Uterus (tissue), 4 donors: ENCODE data around the gene DUOX2. TPM values are rescaled to one million over a fixed set of nuclear protein-coding genes. Genes with fewer than 3 reads are reported as not detected.
"Not testable (repeated sequence)": the region's sequence is repeated elsewhere in the genome, so short reads cannot be mapped to it uniquely, and the experiment has no call there.

Experiments
- DNase-seq, 2 donors: peaks; one replicate each; pipeline ENCODE4 v3.0.0-alpha.2; 2019 to 2020
- H3K27ac ChIP-seq, 2 donors: fragments of 200-600 bp; sonication (generic); 1 replicate in 1 of 2; 2 replicates in 1 of 2; pipeline ENCODE4 v1.5.1; 2016 to 2018
- H3K27me3 ChIP-seq, 2 donors: fragments of 200-600 bp; sonication (generic); one replicate each; pipeline ENCODE4 v1.5.1; 2018 to 2019; ENCODE audit warnings: control low read depth in 1 of 2
- H3K36me3 ChIP-seq, 2 donors: fragments of 200-600 bp; sonication (generic); one replicate each; pipeline ENCODE4 v1.5.1; 2019; ENCODE audit warnings: control low read depth in 1 of 2
- H3K4me1 ChIP-seq, 2 donors: fragments of 200-600 bp; sonication (generic); one replicate each; pipeline ENCODE4 v1.5.1; 2018 to 2019; ENCODE audit warnings: control low read depth in 1 of 2
- H3K4me3 ChIP-seq, 2 donors: fragments of 200-600 bp; sonication (generic); 1 replicate in 1 of 2; 2 replicates in 1 of 2; pipeline ENCODE4 v1.5.1; 2018 to 2019; ENCODE audit warnings: mild to moderate bottlenecking in 1 of 2
- H3K9me3 ChIP-seq, 2 donors: fragments of 200-600 bp; sonication (generic); one replicate each; pipeline ENCODE4 v1.5.1; 2019; ENCODE audit warnings: control low read depth in 1 of 2
- CTCF ChIP-seq, 4 experiments: fragments of 200-600 bp in 2 of 4; fragments of 450-650 bp in 2 of 4; sonication (generic) in 2 of 4; IDR thresholded peaks; one replicate each; pipeline ENCODE4 v1.5.1; 2016 to 2019; ENCODE audit warnings: antibody characterized with exemption in 4 of 4, mild to moderate bottlenecking in 2 of 4, moderate library complexity in 1 of 4
- POLR2A ChIP-seq, 2 donors: fragments of 450-650 bp; IDR thresholded peaks; one replicate each; pipeline ENCODE4 v1.6.1; 2016; ENCODE audit warnings: antibody characterized with exemption in 2 of 2, mild to moderate bottlenecking in 1 of 2, moderate library complexity in 1 of 2
- intact Hi-C: fragments of 100-400 bp; cut with DNase I; formaldehyde crosslinking; loops from one replicate; pipeline ENCODE4 v1.15.1; 2023; ENCODE audit warnings: low total_unique reads
- total RNA-seq, 4 donors: library from RNA; depleted of rRNA in 3 of 4; stranded (reverse); fragments of >200 nt in 3 of 4; gene quantifications; one replicate each; pipeline versions ENCODE4 v1.1.0 to v1.2.4, GENCODE V29; 2014 to 2023
- donor health status: DM: yes; HTN: yes; CAD: no.

Gene DUOX2
- total RNA-seq, 4 donors from 2014 or later = under 0.01 to 0.70 (median under 0.01) TPM; not detected in 1

GRCh38 chr15:45105586-45105985 is 8.4 kb downstream of the DUOX2 start:
- no peak for DNase-seq
- Histone ChIP-seq H3K27me3 (peaks cover 0 to 8% of the 10 kb centered on the region in 2 donors), H3K36me3 (no peaks in the 10 kb centered on the region), H3K27ac (no peak overlapping the region), H3K4me1 (no peaks in the 10 kb centered on the region), H3K9me3 (no peaks in the 10 kb centered on the region), H3K4me3 (no peak overlapping the region)
- no peak for TF ChIP-seq CTCF (IDR thresholded peaks at IDR 0.05)
- no peak for TF ChIP-seq POLR2A (IDR thresholded peaks at IDR 0.05)
- intact Hi-C loops = no loop called here

DNA sequence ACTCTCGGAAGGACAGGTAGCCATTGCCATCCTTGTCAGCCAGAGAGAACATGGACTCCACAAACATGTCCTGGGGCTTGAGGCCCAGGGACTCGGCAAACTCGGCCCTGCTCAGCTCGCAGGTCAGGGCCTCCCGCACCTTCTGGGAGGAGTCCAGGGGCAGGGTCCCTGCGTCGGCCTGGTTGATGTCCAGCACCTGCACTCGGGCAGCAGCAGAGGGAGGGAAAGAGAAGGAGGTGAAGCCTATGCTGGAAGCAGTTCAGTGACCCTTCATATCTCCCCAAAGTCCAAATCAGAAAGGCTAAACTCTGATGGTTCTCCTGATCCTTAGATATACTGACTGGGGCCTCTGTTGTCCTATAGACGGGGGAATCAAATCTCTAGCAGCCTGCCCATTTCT is 9.8 kb downstream of the DUOX2 start:
- H3K27me3 ChIP-seq, intact Hi-C loops, H3K9me3 ChIP-seq, H3K27ac ChIP-seq, DNase-seq, H3K4me3 ChIP-seq, H3K4me1 ChIP-seq, H3K36me3 ChIP-seq: not testable (repeated sequence)

- no peak for DNase-seq
- H3K4me1 ChIP-seq = no peaks in the 10 kb centered on the region
- no peak overlapping the region for H3K4me3 ChIP-seq
- no peaks in the 10 kb centered on the region for H3K9me3 ChIP-seq
- H3K27ac ChIP-seq = no peak overlapping the region
- no peaks in the 10 kb centered on the region for H3K27me3 ChIP-seq
- intact Hi-C loops = no loop called here
- H3K36me3 ChIP-seq = no peaks in the 10 kb centered on the region
- TF ChIP-seq CTCF (IDR thresholded peaks at IDR 0.05) (no peak), POLR2A (IDR thresholded peaks at IDR 0.05) (no peak)
Measured at GRCh38 chr15:45102226-45102625, 11.7 kb downstream of the DUOX2 start.

DNA sequence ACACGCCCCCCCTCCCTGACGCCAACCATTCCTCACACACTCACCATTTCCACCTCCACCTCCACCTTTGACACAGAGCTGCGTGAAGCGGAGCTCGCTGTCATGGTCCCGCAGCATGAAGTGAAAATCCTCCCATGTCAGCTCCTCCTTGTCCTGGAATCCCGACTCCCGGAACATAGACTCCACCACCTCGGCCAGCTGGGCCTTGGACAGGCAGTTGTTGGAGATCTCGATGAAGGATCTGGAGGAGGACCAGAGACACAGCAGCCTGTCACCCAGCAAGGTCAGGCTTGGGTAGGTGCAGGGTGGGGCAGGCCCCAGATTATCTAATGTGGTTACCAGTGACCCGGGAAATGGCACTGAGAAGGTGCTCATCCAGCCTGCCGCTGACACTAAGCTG is 12.2 kb downstream of the DUOX2 start:
- Histone ChIP-seq H3K9me3 (no peaks in the 10 kb centered on the region), H3K4me3 (no peak overlapping the region), H3K4me1 (no peaks in the 10 kb centered on the region), H3K36me3 (no peaks in the 10 kb centered on the region), H3K27me3 (no peaks in the 10 kb centered on the region), H3K27ac (no peak overlapping the region)
- intact Hi-C loops = no loop called here
- TF ChIP-seq POLR2A (IDR thresholded peaks at IDR 0.05) (no peak), CTCF (IDR thresholded peaks at IDR 0.05) (no peak)
- DNase-seq = no peak

GRCh38 chr15:45100884-45101625 is 12.9 kb downstream of the DUOX2 start:
- H3K9me3 ChIP-seq = no peaks in the 10 kb centered on the region
- intact Hi-C loops = no loop called here
- DNase-seq = no peak
- TF ChIP-seq CTCF (IDR thresholded peaks at IDR 0.05) (no peak), POLR2A (IDR thresholded peaks at IDR 0.05) (no peak)
- H3K4me1 ChIP-seq = no peaks in the 10 kb centered on the region
- H3K27ac ChIP-seq = no peak overlapping the region
- H3K27me3 ChIP-seq = no peaks in the 10 kb centered on the region
- no peak overlapping the region for H3K4me3 ChIP-seq
- H3K36me3 ChIP-seq = no peaks in the 10 kb centered on the region
